Amniotic epithelial cell (primary cell): ENCODE data around the gene FOXI3.

Experiments used
- DNase-seq: peaks from one replicate; pipeline ENCODE4 v3.0.0-alpha.2; 2010; ENCODE audit warnings: low read depth

The FOXI3 gene

DNA sequence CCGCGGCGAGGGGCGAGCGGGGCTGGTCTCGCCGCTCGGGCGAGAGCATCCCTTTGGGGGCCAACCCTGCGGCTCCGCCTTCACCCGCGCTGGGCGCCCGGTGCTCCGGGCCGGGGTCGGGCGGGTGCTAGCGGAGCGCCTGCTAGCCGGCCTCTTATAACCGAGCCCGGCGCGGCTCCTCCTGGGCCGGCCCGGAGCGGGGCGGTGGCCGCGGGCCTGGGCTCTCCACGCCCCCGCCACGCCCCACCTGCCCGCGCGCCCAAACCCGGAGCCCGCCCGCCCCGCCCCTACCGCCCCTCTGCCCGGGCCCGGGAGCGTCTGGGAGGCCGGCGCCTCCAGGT lies at the start of gene FOXI3:
FOXI3 (minus strand) TSS at position 129 of the 341 bp plus-strand sequence. CDS start 158 bp downstream, outside the sequence.
- DNase-seq, result no peak

- peak; percentile 11 for DNase-seq
Observed at GRCh38 chr2:88500691-88501090, 48.2 kb upstream of the FOXI3 start.

- DNase-seq, result no peak
Observed at GRCh38 chr2:88499204-88499603, 46.7 kb upstream of the FOXI3 start.

DNA sequence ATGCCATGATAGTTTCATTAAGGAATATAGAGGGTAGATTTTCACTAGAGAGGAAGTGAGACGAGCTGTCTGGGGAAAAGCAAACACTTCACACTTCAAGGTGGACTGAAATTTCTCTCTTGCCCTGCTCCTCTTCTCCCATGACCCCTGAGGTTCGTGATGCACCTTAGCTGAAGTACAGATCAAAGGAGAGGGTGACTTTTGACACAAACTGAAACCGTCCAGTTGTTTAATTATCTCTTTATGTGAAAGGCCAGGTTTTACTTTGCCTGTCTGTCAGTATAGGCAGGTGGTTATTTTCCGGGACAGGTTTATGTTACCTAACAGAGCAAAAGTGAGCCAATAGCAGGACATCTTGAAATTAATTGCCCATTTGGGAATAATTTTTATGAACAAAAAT lies 41.0 kb upstream of the FOXI3 start:
- DNase-seq, result no peak

GRCh38 chr2:88492002-88492401 lies 39.5 kb upstream of the FOXI3 start:
- DNase-seq, result no peak

DNA sequence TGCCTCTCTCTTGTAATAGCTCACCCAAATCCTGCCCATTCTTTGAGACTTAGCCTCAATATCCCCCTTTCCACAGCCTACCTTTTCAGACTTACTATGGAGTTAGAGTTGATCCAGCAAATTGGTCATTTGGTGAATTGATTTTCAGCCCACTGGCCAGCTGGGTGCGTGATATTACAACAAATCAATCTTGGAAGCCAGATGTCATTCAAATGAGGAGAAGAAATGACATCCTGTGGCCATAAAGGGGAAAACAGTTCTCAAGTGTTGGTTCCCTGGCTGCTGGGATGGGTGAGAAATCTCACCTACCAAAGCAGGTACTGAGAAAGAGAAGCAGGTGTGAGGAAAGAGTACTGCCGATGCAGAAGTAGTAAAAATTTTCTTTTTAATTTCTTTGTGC lies 36.7 kb upstream of the FOXI3 start:
- DNase-seq, result no peak

- no peak for DNase-seq
Observed at GRCh38 chr2:88483200-88483599, 30.7 kb upstream of the FOXI3 start.

DNA sequence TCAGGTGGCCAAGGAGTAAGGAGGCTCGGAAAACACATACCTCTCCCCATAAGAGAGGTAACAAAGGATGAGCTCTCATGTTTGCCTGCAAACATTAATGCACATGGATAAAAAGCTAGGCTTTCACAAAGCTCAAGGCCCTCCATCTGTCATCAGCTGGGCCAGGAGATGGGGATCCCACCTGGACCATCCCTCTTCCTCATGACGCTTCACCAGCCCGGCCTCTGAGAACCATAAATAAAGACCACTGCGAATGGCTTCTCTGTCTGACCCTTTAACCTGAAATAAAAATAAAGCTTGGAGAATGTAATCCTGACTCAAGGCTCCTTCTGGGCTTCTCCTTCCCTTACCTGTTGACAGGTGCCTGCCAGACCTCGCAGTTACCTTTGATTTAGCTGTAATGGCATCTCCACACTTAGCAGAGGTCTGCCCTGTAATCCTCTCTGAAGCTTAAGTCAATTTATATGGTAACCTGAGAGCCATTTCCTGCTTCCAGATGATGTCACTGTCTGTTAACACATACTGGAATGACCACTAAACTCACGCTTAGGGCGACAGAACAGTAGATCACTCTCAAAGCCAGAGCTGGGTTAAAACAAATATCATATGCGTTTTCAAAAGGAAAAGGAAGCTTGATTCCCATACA lies 29.3 kb upstream of the FOXI3 start:
- no peak for DNase-seq

DNA sequence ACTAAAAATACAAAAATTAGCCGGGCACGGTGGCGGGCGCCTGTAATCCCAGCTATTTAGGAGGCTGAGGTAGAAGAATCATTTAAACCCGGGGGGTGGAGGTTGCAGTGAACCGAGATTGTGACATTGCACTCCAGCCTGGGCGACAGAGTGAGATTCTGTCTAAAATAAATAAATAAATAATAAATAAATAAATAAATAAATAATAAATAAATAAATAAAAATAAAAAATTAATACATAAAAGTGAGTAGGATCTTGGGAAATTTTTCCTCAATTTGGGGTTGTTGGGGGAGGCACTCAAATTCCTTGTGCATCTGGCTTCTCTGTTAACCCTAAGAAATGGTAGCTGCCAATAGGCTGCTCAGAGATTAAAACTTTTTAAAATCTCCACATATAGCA lies 20.3 kb upstream of the FOXI3 start:
- DNase-seq, result no peak

DNA sequence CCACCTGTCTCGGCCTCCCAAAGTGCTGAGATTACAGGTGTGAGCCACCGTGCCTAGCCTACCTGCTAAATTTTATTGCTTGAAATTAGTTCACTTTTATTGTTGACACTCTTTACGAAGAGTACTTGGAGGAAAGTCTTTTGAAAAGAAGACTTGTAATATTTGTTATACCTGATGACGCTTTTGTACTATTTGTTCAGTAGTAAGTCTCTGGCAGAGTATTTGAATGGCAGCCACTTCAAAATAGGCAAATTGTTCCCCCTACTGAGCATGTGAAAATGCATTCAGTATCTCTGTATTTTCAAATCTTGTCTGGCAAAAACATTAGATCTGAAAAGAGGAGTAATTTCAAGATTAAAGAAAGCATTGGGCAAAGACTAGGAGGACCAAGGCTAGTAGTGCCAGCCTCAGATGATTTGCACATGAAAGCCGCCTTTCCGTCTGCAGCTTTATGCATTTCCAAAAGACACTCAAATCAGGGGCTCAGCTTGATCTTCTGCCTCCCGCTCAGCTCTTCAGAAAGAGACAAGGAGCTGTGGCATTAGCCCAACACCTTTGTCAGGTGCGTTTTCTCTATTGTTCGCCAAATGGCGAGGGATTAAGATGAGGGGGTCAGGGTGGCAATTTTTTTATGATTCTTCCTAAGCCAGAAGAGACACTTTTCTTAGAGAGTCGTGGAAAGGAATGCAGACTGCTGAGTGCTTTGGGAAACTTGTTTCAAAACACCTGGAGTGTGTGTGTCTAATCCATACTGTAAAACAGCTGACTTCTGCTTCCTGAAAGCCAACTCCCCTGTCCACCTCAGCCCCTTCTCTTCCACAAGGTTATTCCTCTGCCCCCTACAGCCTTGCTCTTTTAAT lies 18.8 kb upstream of the FOXI3 start:
- DNase-seq, result no peak

GRCh38 chr2:88469202-88470114 lies 17.0 kb upstream of the FOXI3 start:
- no peak for DNase-seq

DNA sequence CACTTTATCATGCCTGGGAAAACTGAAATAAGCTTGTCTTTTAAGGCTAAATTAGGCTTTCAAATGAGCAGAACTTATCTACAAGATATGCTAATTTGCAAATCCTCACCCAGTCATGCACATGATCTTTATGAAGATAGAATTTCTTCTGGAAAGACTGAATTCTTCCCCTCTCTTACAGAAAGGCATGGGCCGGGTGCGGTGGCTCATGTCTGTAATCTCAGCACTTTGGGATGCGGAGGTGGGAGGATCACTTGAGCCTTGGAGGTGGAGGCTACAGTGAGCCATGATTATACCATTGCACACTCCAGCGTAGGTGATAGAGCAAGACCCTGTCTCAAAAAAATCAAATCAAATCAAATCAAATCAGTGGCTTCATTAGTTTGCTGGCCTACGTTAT lies 11.7 kb upstream of the FOXI3 start:
- no peak for DNase-seq

DNA sequence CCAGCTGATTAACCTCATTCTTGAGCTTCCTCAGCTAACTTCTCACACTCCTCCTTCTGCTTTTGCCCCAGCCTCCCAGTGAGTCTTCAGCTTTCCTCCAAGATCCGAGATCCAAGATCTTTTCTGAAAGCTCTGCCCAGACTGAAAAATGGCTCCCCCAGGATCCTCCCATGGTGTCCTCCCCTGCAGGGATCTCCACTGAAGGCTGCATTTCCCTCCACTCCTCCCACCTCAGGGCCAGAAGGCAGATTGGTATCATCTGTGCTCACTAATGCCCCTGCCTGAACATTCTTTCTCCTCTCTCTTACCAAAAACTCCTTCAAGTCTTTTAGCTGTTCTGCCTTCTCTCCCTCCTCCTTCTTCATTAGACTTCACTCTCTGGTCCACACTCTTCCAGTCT lies 6.1 kb upstream of the FOXI3 start:
- DNase-seq, result no peak

- peak; percentile 2 for DNase-seq
Observed at GRCh38 chr2:88452980-88453582, 588 bp upstream of the FOXI3 start.

- DNase-seq, result no peak
Observed at GRCh38 chr2:88451811-88452564, 505 bp downstream of the FOXI3 start.

- DNase-seq, result no peak
Observed at GRCh38 chr2:88450925-88451810, 1.3 kb downstream of the FOXI3 start.

DNA sequence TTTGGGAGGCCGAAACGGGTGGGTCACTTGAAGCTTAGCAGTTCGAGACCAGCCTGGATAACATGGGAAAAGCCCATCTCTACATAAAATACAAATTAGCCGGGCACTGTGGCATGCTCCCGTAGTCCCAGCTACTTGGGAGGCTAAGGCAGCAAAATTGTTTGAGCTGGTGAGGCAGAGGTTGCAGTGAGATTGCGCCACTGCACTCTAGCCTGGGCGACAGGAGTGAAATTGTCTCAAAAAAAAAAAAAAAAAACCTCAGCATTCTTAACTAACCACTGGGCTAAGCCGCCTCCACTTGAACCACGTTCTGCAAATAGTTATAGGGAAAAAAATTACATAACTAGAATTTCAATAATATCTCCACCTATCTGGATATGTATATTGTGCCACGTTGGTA lies 2.3 kb downstream of the FOXI3 start:
- DNase-seq, result no peak

DNA sequence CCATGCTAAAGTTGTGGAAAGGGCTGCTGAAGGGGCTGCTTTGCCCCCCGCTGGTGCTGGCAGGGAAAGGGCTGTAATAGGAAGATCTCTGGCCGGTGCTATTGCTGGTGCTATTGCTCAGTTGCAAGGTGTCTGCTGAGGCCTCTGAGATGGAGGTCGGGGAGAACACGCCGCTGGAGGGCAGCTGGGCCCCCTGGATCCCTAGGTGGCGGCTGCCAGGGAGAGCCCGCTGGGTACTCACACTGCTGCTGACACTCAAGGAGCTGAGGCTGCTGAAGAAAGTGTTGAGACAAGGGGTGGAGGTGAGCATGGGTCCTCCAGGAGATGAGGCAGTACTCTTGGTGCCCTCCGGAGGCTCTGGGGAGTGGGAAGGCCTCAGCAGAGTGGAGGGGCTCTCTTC lies 4.2 kb downstream of the FOXI3 start:
- no peak for DNase-seq

GRCh38 chr2:88443353-88443938 lies 9.0 kb downstream of the FOXI3 start:
- DNase-seq, result no peak

- DNase-seq, result no peak
Observed at GRCh38 chr2:88442473-88442872, 10.0 kb downstream of the FOXI3 start.
